Activated CD4-positive, alpha-beta T cell treated with anti-CD3 and anti-CD28 coated beads for 48 hours (primary cell): ENCODE data around the gene SLC44A5.

Experiments
- DNase-seq: peaks from one replicate; pipeline ENCODE4 v3.0.0-alpha.2; 2020

The SLC44A5 gene

DNA sequence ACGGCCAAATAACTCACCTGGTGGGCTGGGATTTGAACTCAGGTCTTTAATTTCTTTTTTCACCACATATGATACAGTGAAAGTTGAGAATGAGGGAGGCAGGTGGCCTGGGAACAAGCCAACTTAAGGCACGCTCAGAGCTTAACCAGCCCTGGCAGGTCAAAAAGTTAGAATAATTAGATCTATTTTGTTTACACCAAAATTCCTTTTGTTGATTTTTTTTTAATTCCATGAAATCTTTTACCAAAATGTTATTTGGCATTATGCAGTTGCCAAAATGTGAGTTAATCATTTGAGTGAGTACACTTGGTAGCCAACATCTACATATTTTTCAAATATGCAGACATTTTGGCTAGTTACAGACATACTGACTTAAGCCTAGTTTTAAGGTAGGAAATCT is 439.9 kb downstream of the SLC44A5 start:
- no peak for DNase-seq

DNA sequence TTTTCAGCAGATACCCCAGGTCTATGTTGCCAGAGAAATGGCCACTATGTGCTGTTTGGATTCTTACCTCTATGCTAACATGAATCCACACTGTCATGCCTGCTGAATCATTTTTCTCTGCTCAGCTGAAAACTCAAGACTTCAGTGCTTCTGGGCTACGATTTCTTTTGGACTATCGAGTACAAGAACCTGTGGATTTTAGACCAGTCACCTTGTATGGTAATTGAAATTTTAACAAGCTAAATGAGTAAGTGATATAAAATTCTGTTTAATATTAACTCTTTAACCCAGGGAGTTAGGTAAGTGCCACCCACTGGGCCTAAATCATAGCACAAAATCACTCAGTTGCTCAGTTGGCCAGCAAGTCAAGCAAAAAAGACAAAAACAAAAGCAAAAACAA is 440.9 kb downstream of the SLC44A5 start:
- DNase-seq: no peak

DNA sequence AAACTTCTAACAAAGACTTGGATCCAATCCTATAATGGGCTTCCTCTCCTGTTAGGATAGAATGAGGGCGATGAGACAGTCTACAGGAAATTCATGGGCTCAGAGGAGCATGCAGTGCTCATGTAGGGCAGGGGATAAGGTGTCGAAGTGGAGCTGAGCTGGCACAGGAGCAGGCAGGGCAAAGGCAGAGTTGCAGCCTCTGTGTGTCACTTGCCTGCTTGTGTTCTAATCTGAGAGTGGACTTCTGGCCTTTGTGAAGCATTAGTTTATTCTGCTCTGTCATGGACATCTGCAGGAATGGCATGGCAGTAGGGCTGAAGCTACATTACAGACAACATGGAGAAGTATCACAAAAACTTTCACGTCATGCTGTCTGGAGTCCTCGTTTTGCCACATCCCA is 444.1 kb downstream of the SLC44A5 start:
- DNase-seq: no peak

DNA sequence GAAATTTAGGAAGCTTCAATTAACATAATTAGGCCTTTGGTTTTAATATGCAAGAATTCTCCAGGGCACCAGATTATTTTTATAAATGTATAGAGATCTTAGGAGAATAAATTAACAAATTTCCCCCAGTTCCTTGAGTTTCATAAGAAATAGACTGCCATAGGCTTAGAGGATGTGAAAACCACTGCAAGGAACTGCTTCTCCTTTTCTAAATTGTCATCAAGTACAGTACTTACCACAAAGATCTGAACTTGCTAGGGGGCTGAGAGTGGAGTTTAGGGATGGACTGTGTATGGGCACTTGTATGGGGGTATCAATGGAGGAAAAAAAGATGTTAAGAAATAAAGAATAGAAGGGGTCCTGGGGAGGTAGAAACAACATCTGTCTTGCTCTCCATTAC is 445.6 kb downstream of the SLC44A5 start:
- DNase-seq: no peak

DNA sequence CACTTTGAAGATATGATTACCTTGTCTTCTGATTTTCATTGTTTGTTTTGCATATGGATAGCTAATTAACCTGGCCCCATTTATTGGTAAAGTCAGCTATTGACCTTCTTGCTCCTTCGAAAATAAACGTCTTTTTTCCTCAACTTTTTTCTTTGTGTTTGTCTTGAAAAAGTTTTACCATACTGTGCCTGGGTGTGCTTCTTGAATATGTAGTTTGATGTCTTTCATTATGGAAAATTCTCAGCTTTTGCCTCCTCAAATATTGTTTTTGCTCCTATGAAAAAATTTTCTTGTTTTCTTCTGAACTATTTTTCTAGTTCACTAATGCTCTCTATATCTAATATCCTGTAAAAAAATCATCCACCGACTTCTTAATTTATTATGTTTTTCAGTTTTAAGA is 451.8 kb downstream of the SLC44A5 start:
- no peak for DNase-seq
